Right lobe of liver (tissue), 6 donors: Measurements from ENCODE around the gene SPATA13. TPM values are rescaled to one million over a fixed set of nuclear protein-coding genes. Genes with fewer than 3 reads are reported as not detected.

Experiments
- ATAC-seq, 4 donors: fragments of 200-7000 bp; cut with Tn5 transposase; one replicate each; pipeline ENCODE4 v1.9.1; 2020; ENCODE audit warnings: mild to moderate bottlenecking in 4 of 4, moderate library complexity in 4 of 4
- DNase-seq, 3 donors: peaks; one replicate each; pipeline ENCODE4 v3.0.0-alpha.2; 2020
- H3K27ac ChIP-seq, 3 donors: fragments of 200-600 bp; one replicate each; pipeline ENCODE4 v1.8.0; 2022
- H3K27me3 ChIP-seq, 2 donors: fragments of 200-600 bp; one replicate each; pipeline ENCODE4 v1.8.0; 2022
- H3K36me3 ChIP-seq, 4 donors: fragments of 200-600 bp; sonication (generic) in 1 of 4; one replicate each; pipeline versions ENCODE4 v1.5.1 to v1.8.0; 2017 to 2022; ENCODE audit warnings: control low read depth in 1 of 4
- H3K4me1 ChIP-seq, 4 donors: fragments of 200-600 bp; sonication (generic) in 1 of 4; one replicate each; pipeline versions ENCODE4 v1.5.1 to v1.8.0; 2017 to 2022; ENCODE audit warnings: control low read depth in 1 of 4
- H3K4me3 ChIP-seq, 3 donors: fragments of 200-600 bp; one replicate each; pipeline ENCODE4 v1.8.0; 2022
- H3K9me3 ChIP-seq, 4 donors: fragments of 200-600 bp; sonication (generic) in 1 of 4; one replicate each; pipeline versions ENCODE4 v1.5.1 to v1.8.0; 2017 to 2022; ENCODE audit warnings: control low read depth in 1 of 4
- CTCF ChIP-seq, 4 donors: fragments of 200-600 bp in 3 of 4; fragments of 450-650 bp in 1 of 4; IDR thresholded peaks; one replicate each; pipeline versions ENCODE4 v1.5.1 to v1.8.0; 2016 to 2022; ENCODE audit warnings: antibody characterized with exemption in 4 of 4, mild to moderate bottlenecking in 2 of 4
- POLR2A ChIP-seq: fragments of 450-650 bp; IDR thresholded peaks from one replicate; pipeline ENCODE4 v1.6.1; 2017; ENCODE audit warnings: antibody characterized with exemption, mild to moderate bottlenecking
- WGBS: methylation state at CpG from one replicate; pipeline ENCODE4 v1.1.6; 2018; ENCODE audit warnings: low coverage, low lambda C conversion rate; ENCODE audit not compliant: insufficient coverage; ENCODE audit errors: missing lambda C conversion rate; 5-methylcytosine and 5-hydroxymethylcytosine counted together
- intact Hi-C, 2 donors: fragments of 100-400 bp; cut with DNase I; formaldehyde crosslinking; loops; one replicate each; pipeline versions ENCODE4 v1.11.2 to v1.14.1; 2022
- total RNA-seq, 6 experiments: library from RNA; depleted of rRNA in 2 of 6; stranded (reverse); fragments of >200 nt in 2 of 6; fragmentation: NEBNext Ultra II Directional in 3 of 6; extraction: Animal tissue kit (Norgen Biotek cat#: 25700) in 3 of 6; gene quantifications; one replicate each; pipeline versions ENCODE4 v1.1.0 to v1.2.4, GENCODE V29; 2016 to 2023
- donor health status: DM: no; HTN: yes; CAD: no.
- donor health status: DM: no; HTN: no; CAD: no.
- donor health status: DM: no; HTN: no; CAD: no.
- donor health status: DM: no; HTN: yes; CAD: no.
- donor health status: DM: no; HTN: yes; CAD: no.

Gene SPATA13
- total RNA-seq, 6 experiments from 2014 or later, result 21.5 to 39.9 (median 30.5) TPM

- DNase-seq, result no peak
- 80% methylated on average over 1 of the region's 3 CpGs for WGBS
- no peaks in the 10 kb centered on the region for H3K36me3 ChIP-seq
- peaks cover 0 to 18% (median 0%) of the 10 kb centered on the region in 4 donors for H3K4me1 ChIP-seq
- no peak for TF ChIP-seq CTCF (IDR thresholded peaks at IDR 0.05)
- TF ChIP-seq POLR2A, result no peak
- H3K27ac ChIP-seq, result no peak overlapping the region
- intact Hi-C loops, result no loop called here
- no peak for ATAC-seq
- H3K4me3 ChIP-seq, result no peak overlapping the region
- no peaks in the 10 kb centered on the region for H3K9me3 ChIP-seq
- H3K27me3 ChIP-seq, result no peaks in the 10 kb centered on the region
Measured at GRCh38 chr13:24150572-24150971, 9.9 kb upstream of the SPATA13 start.

DNA sequence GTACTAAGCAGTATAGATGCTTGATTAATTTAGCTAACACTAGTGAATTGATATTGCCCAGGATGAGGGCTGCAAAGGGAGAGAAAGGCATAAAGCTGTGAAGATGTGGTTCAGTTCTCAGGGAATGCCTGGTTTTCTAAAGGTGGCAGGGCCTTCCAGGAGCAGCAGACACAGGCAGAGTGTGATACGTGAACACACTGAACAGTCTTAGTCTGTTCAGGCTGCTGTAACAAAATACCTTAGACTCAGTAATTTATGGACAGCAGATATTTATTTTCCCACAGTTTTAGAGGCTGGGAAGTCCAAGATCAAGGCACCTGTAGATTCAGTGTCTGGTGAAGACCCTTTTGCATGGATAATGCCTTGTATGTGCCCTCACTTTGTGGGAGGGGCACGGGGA is 8.7 kb upstream of the SPATA13 start:
- no peak overlapping the region for H3K27ac ChIP-seq
- H3K4me1 ChIP-seq, result peaks cover 0 to 18% (median 0%) of the 10 kb centered on the region in 4 donors
- intact Hi-C loops, result no loop called here
- WGBS, result 100% methylated on average over 1 of the region's 2 CpGs
- DNase-seq, result no peak
- no peak for ATAC-seq
- no peak for TF ChIP-seq POLR2A
- H3K36me3 ChIP-seq, result no peaks in the 10 kb centered on the region
- H3K9me3 ChIP-seq, result no peaks in the 10 kb centered on the region
- no peaks in the 10 kb centered on the region for H3K27me3 ChIP-seq
- no peak overlapping the region for H3K4me3 ChIP-seq

DNA sequence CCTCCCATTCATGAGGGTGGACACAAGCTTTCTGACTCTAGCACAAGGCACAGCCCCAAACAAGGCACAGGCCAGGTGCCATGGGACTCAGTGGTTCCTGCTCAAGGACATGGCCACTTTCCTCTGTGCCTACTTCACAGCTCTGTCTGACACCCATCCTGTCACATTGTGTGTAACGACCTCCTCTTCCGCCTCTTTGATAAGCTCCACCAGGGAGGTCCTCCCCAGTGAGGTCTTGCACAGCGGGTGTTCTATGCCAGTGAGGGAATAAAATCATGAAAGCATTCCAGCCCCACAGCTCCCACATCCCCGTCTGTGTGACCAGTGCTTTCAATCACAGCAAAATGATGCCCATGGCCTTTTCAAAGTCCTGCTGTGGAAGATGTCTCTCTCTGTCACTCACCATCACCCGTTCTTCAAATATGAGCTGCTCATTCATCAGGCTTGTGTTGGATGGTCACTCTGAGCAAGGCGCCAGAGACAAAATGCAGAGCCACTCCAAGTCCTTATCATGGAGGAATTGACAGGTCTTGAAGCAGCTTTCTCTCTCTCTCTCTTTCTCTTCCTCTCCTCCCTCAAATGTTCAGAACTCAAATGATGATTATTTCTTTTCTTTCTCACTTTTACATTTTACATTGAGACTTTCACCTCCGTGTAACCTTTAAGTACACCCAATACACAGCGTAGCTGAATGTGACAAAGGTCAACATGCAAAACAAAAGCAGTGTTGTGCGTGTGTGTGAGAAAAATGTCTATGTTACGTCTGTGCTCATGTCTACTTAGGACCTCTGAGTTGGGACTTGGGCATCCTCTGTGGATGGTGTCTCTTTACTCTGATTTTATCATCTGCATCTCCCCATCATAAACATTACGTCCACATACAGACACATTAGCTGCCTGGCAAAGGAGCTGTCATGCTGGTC is 8.0 kb upstream of the SPATA13 start:
- DNase-seq (no peak), ATAC-seq (peak in 3 of 4 donors; percentile 3 to 23 (median 11))
- intact Hi-C loops, result no loop called here
- H3K4me3 ChIP-seq, result no peak overlapping the region
- 75% methylated on average over 8 of the region's 11 CpGs for WGBS
- H3K9me3 ChIP-seq, result no peaks in the 10 kb centered on the region
- H3K27me3 ChIP-seq, result no peaks in the 10 kb centered on the region
- no peaks in the 10 kb centered on the region for H3K36me3 ChIP-seq
- peaks cover 0 to 18% (median 0%) of the 10 kb centered on the region in 4 donors for H3K4me1 ChIP-seq
- TF ChIP-seq CTCF (IDR thresholded peaks at IDR 0.05) (no peak), POLR2A (no peak)
- no peak overlapping the region for H3K27ac ChIP-seq

DNA sequence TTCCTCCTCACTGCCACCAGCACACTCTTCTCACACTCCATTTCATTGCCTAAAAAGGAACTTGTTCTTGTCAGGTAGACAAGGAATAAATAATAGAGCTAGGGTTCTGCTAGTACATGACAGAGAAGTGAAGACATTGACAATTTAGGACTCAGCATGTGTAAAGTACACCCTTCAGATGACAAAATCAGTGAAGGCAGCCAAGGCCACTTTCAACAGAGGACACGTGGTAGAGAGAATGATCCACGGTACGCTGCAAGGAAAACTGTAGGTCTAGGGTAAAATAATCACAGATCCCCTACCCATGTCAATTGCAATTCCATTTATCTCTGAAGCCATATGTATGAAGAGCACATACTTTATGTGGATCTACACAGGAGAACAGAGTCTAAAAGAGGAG is 7.2 kb upstream of the SPATA13 start:
- no peaks in the 10 kb centered on the region for H3K36me3 ChIP-seq
- peaks cover 0 to 18% (median 0%) of the 10 kb centered on the region in 4 donors for H3K4me1 ChIP-seq
- TF ChIP-seq POLR2A, result no peak
- no peak for TF ChIP-seq CTCF (IDR thresholded peaks at IDR 0.05)
- H3K9me3 ChIP-seq, result no peaks in the 10 kb centered on the region
- ATAC-seq, result peak; percentile 53 to 84 (median 62)
- H3K27ac ChIP-seq, result peak overlapping the region in 1 of 3 donors; percentile 37
- DNase-seq, result no peak
- WGBS, result 80% methylated on average over 3 of the region's 3 CpGs
- H3K27me3 ChIP-seq, result no peaks in the 10 kb centered on the region
- no peak overlapping the region for H3K4me3 ChIP-seq
- intact Hi-C loops, result no loop called here

- Histone ChIP-seq H3K36me3 (no peaks in the 10 kb centered on the region), H3K4me1 (peaks cover 0 to 18% (median 0%) of the 10 kb centered on the region in 4 donors), H3K27me3 (no peaks in the 10 kb centered on the region), H3K4me3 (no peak overlapping the region), H3K9me3 (no peaks in the 10 kb centered on the region), H3K27ac (peak overlapping the region in 1 of 3 donors; percentile 37)
- 83% methylated on average over 5 of the region's 5 CpGs for WGBS
- TF ChIP-seq CTCF (IDR thresholded peaks at IDR 0.05), result no peak
- no peak for TF ChIP-seq POLR2A
- intact Hi-C loops, result no loop called here
- ATAC-seq (peak; percentile 63 to 79 (median 71)), DNase-seq (no peak)
Measured at GRCh38 chr13:24153979-24154701, 6.4 kb upstream of the SPATA13 start.
